GM19438 (cell line): Measurements from ENCODE around the gene HBG1.
"Not testable (repeated sequence)": the region's sequence is repeated elsewhere in the genome, so short reads cannot be mapped to it uniquely, and the experiment has no call there.

Experiments
- ATAC-seq: cut with Tn5 transposase; IDR thresholded peaks from one replicate; pipeline ENCODE4 v1.9.1; 2021; ENCODE audit warnings: low read depth; ENCODE audit not compliant: unreplicated experiment

The HBG1 gene

GRCh38 chr11:5279471-5280090 is 29.9 kb upstream of the HBG1 start:
- no peak for ATAC-seq

- ATAC-seq, result peak; percentile 62
Observed at GRCh38 chr11:5277807-5278382, 28.2 kb upstream of the HBG1 start.

GRCh38 chr11:5276697-5277096 is 27.0 kb upstream of the HBG1 start:
- no peak for ATAC-seq

- no peak for ATAC-seq
Observed at GRCh38 chr11:5275369-5276110, 25.9 kb upstream of the HBG1 start.

- no peak for ATAC-seq
Observed at GRCh38 chr11:5274395-5274794, 24.7 kb upstream of the HBG1 start.

DNA sequence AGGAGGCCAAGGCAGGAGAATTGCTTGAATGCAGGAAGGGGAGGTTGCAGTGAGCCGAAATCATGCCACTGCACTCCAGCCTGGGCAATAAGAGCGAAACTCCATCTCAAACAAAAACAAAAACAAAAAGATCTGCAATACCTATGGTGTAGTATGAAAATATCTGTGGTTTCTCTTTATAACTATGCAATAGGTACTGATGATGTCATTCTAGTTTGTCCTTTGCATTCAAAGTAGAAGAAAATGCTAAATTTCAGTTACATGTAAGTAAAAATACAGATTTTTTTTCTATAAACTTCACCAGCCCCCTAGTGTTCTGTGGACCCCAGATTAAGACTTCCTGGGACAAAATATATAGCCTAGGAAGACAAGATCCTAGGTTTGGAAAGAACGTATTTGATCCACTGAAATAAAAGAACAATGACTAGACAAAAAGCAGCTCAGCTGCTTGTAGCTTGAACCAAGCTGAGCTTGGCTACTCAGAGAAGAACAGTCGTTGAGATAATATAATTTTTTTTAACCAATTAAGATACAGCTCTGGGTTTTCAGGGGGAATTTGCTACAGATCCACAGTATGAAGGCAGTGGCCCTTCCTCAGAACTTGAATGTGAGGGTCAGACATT is 22.8 kb upstream of the HBG1 start:
- ATAC-seq, result no peak

GRCh38 chr11:5269715-5270147 is 20.1 kb upstream of the HBG1 start, which contains the start of gene HBE1:
TSS of gene HBE1 (minus strand) at chr11:5269945. CDS start at chr11:5269890, 55 bp downstream.
- no peak for ATAC-seq

DNA sequence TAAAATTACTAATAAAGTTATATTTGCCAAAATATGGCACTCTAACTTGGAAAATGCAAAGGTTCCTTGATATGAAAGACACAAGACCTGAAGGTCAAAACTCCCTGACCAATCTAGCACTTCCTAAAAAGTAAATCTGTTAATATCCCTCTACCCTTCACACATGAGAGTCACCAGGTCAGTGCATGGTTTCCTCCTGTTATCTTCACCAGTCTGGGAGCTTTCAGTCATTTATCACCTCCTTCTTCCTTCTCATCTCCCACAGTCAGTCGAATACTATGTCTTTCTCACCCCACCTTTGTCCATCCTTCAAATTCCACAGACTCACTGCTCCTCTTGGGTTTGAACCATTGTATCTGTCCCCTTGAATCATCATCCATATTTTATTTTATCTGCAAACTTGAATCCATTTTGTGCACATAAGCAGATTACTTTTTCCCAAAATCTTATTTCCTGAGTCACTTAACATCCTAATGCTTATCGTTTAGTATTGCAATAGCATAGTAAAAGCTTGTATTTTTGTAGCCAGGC is 17.4 kb upstream of the HBG1 start:
- no peak for ATAC-seq

DNA sequence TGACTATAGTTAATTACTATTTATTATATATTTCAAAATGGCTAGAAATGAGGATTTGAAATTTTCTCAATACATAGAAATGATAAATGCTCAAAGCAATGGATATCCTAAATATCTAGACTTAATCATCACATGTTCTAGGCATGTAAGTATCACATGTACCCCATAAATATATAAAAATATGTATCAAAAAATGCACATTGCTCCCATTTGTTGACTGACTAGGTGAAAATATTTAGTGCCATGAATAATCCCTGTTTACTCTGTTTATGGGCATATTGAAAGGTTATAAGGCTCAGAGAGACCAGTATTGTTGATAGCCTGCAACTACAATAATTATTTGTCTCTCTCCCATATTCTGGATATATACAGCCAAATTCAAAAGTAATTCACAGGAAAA is 17.0 kb upstream of the HBG1 start:
- ATAC-seq, result no peak

DNA sequence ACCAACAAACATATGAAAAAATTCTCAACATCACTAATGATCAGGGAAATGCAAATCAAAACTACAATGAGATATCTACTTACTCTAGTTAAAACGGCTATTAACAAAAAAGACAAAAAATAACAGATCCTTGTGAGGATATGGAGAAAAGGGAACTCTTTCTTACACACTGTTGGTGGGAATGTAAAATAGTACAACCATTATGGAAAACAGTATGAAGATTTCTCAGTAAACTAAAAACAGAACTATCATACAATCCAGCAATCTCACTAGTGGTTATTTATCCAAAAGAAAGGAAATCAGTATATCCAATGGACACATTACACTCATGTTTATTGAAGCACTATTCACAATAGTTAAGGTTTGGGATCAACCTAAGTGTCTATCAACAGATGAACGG is 16.2 kb upstream of the HBG1 start:
- no peak for ATAC-seq

DNA sequence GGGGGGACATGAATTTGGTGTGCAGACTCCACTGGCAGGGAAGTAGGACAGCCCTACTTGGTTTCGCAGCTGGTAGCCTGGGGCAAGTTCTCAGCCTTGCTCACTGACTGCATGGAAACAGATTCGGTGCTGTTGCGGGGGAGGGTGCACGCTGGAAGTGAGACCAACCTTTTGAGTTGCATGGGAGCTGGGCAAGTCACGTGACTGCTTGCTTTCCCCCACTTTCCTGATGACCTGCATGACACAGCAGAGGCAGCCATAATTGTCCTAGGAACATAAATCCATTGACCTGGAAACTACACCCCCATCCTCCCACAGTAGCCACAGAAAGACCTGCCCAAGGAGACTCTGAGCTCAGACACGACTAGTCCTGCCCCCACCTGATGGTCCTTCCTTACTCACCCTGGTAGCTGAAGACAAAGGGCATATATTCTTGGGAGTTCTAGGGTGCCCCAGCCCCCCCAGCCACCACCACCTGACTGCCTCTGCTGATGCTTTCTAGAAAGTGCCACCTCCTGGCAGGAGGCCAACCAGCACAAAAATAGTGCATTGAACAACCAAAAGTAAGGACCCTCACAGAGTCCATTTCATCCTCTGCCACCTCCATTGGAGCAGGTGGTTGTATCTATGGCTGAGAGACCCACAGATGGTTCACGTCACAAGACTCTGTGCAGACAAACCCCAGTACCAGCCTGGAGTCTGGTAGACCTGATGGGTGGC is 9.0 kb upstream of the HBG1 start:
- no peak for ATAC-seq

GRCh38 chr11:5257296-5257695 is 7.6 kb upstream of the HBG1 start:
- ATAC-seq, result no peak

DNA sequence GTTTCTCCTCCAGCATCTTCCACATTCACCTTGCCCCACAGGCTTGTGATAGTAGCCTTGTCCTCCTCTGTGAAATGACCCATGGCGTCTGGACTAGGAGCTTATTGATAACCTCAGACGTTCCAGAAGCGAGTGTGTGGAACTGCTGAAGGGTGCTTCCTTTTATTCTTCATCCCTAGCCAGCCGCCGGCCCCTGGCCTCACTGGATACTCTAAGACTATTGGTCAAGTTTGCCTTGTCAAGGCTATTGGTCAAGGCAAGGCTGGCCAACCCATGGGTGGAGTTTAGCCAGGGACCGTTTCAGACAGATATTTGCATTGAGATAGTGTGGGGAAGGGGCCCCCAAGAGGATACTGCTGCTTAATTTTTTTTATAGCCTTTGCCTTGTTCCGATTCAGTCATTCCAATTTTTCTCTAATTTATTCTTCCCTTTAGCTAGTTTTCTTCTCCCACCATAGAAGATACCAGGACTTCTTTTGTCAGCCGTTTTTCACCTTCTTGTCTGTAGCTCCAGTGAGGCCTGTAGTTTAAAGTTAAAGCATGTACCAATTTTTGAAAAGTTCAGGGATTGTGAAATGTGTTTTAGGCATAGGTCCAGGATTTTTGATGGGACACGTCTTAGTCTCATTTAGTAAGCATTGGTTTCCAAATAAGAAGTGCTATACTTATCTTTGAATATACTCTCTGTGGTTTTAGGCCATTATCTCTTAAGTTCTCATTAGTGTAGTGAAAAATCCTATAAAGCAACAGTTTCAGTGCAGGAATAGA is 5.2 kb upstream of the HBG1 start, which contains the start of gene HBG2:
Gene HBG2, minus strand, starts transcription at position 136 of the 768 bp plus-strand sequence. Its CDS starts 53 bp downstream, at position 83.
- ATAC-seq, result not testable (repeated sequence)

GRCh38 chr11:5254023-5254422 is 4.4 kb upstream of the HBG1 start:
- ATAC-seq, result not testable (repeated sequence)

DNA sequence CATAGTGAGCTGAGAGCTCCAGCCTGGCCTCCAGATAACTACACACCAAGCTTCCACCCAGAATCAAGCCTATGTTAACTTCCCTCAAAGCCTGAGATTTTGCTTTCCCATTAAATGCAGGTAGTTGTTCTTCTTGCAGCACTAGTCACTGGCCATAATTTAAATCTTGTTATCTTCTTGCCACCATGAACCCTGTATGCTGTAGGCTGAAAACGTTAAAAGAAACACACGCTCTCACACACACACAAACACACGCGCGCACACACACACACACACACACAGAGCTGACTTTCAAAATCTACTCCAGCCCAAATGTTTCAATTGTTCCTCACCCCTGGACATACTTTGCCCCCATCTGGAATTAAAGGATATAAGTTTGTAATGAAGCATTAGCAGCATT is 3.8 kb upstream of the HBG1 start:
- not testable (repeated sequence) for ATAC-seq

DNA sequence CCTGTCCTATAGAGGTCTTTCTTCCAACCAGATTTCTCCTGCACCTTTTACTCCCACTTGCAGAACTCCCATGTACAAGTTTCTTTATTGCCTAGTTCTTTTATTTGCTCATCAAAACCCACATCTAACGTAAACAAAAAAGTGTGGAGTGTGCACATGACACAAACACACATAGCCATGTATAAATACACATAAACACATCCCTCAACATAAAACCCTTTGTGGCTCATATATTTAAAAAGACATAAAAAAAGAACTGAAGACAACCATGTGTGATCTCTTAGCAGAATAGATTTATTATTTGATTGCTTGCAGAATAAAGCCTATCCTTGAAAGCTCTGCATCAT is 3.2 kb upstream of the HBG1 start:
- ATAC-seq, result no peak

GRCh38 chr11:5252192-5252918 is 2.7 kb upstream of the HBG1 start:
- ATAC-seq, result no peak

DNA sequence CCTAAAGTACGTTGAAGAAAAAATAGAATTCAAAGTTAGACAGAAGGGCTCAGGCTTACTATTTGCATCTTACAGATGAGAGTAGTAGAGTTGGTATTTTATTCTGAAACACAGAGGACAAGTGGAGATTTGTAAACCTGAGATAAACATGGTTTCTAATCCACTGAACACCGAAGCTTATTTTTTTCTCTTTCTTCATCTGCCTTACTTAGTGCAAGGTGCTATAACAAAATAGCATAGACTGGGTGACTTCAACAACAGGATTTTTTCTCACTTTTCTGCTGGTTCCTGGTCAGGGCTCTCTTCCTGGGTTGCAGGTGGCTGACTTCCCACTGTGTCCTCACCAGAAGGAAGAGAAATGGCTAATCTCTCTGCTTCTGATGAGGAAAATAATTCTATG is 2.1 kb upstream of the HBG1 start:
- no peak for ATAC-seq

DNA sequence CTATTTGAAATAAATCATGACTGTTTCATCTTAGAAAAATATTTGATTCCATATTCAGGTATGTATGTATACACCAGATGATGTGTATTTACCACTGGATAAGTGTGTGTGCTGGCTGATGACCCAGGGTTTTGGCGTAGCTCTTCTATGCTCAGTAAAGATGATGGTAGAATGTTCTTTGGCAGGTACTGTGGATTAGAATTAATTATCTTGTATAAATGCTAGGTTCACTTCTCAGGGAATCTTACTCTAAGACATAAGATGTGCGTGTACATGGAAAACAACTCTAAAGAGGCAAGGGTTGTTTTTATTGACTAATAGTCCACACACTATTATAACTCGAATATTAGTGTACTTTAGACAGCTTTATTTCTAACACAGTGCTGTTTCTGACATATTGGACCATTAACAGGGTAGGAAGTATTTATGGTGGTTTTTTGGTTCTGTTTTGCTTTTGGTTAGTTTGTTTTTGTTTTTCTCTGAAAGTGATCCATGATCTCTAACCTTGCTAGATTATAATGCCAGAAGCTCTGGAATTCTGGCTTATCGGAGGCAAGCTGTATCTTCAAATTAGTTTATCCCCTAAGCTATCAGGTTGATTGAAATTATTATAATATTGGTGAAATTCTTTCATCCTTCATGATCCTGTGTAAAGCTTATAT is 1.0 kb upstream of the HBG1 start:
- ATAC-seq, result no peak
